ENCODE results near the gene C3orf38.

DNA sequence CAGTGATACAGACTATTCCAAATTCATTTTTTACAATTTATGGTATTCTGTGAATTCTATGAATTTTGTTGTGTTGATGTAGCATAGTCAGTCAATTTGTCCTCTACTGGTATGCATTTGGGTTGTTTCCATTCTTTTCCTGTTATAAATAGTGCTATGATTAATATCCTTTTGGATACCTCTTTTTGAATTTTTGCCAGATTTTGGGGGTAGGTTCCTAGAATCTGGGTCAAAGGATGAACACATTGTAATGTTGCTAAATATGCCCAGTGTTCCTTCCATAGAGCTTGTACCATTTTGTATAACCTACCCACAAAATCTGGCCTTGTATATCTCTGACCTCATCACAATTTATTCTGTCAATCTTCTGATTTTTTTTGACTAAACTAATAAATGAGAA, 44.4 kb upstream of the C3orf38 start:
- no peak for TF ChIP-seq ZNF112 (tag by site-specific recombination; IDR thresholded peaks at IDR 0.05)
- no peak for TF ChIP-seq ZNF335 (tag by site-specific recombination; conservative IDR thresholded peaks at IDR 0.05)
- no peak for TF ChIP-seq ZNF274 (IDR thresholded peaks at IDR 0.05; ENCODE audit: low read length)
- TF ChIP-seq ZNF274 (tag by site-specific recombination; IDR thresholded peaks at IDR 0.05; ENCODE audit: borderline replicate concordance), result no peak
- TF ChIP-seq, protein P1, sequence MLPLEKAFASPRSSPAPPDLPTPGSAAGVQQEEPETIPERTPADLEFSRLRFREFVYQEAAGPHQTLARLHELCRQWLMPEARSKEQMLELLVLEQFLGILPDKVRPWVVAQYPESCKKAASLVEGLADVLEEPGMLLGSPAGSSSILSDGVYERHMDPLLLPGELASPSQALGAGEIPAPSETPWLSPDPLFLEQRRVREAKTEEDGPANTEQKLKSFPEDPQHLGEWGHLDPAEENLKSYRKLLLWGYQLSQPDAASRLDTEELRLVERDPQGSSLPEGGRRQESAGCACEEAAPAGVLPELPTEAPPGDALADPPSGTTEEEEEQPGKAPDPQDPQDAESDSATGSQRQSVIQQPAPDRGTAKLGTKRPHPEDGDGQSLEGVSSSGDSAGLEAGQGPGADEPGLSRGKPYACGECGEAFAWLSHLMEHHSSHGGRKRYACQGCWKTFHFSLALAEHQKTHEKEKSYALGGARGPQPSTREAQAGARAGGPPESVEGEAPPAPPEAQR (tag by site-specific recombination; IDR thresholded peaks at IDR 0.05), result no peak
- TF ChIP-seq, protein P2, sequence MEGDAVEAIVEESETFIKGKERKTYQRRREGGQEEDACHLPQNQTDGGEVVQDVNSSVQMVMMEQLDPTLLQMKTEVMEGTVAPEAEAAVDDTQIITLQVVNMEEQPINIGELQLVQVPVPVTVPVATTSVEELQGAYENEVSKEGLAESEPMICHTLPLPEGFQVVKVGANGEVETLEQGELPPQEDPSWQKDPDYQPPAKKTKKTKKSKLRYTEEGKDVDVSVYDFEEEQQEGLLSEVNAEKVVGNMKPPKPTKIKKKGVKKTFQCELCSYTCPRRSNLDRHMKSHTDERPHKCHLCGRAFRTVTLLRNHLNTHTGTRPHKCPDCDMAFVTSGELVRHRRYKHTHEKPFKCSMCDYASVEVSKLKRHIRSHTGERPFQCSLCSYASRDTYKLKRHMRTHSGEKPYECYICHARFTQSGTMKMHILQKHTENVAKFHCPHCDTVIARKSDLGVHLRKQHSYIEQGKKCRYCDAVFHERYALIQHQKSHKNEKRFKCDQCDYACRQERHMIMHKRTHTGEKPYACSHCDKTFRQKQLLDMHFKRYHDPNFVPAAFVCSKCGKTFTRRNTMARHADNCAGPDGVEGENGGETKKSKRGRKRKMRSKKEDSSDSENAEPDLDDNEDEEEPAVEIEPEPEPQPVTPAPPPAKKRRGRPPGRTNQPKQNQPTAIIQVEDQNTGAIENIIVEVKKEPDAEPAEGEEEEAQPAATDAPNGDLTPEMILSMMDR (tag by site-specific recombination; IDR thresholded peaks at IDR 0.05), result no peak
- no peak for TF ChIP-seq ZNF350 (tag by site-specific recombination; IDR thresholded peaks at IDR 0.05)
- no peak for TF ChIP-seq TCF7L2 (IDR thresholded peaks at IDR 0.05; ENCODE audit: borderline replicate concordance, low read depth, low read length)
- TF ChIP-seq ZNF830 (tag by site-specific recombination; IDR thresholded peaks at IDR 0.05; ENCODE audit: low read depth), result no peak
- TF ChIP-seq, protein P3, sequence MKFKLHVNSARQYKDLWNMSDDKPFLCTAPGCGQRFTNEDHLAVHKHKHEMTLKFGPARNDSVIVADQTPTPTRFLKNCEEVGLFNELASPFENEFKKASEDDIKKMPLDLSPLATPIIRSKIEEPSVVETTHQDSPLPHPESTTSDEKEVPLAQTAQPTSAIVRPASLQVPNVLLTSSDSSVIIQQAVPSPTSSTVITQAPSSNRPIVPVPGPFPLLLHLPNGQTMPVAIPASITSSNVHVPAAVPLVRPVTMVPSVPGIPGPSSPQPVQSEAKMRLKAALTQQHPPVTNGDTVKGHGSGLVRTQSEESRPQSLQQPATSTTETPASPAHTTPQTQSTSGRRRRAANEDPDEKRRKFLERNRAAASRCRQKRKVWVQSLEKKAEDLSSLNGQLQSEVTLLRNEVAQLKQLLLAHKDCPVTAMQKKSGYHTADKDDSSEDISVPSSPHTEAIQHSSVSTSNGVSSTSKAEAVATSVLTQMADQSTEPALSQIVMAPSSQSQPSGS (tag by site-specific recombination; IDR thresholded peaks at IDR 0.05; ENCODE audit: low read depth), result no peak
- TF ChIP-seq EGR2 (tag by site-specific recombination; IDR thresholded peaks at IDR 0.05; ENCODE audit: low read depth), result no peak
- TF ChIP-seq ZNF394 (tag by site-specific recombination; IDR thresholded peaks at IDR 0.05; ENCODE audit: borderline replicate concordance), result no peak
- no peak for TF ChIP-seq ZNF621 (tag by site-specific recombination; IDR thresholded peaks at IDR 0.05)

All from HEK293 (cell line).